Liver (tissue), 9 donors: ENCODE measurements around the gene GGNBP2. TPM values are rescaled to one million over a fixed set of nuclear protein-coding genes. Genes with fewer than 3 reads are reported as not detected.

Experiments
- DNase-seq: peaks from one replicate; pipeline ENCODE4 v3.0.0-alpha.2; 2017; ENCODE audit warnings: low spot score
- H3K27ac ChIP-seq, 2 donors: one replicate each; pipeline ENCODE4 v1.7.0; 2013; ENCODE audit warnings: inconsistent platforms in 2 of 2, low read length in 2 of 2, control low read depth in 1 of 2, low read depth in 1 of 2, mild to moderate bottlenecking in 1 of 2
- H3K27me3 ChIP-seq, 4 donors: one replicate each; pipeline versions ENCODE4 v1.6.1 to v1.7.0; 2013; ENCODE audit warnings: low read length in 3 of 4, inconsistent platforms in 1 of 4, mild to moderate bottlenecking in 1 of 4, moderate library complexity in 1 of 4; ENCODE audit not compliant: control insufficient read depth in 4 of 4, insufficient read depth in 4 of 4
- H3K36me3 ChIP-seq, 4 donors: one replicate each; pipeline versions ENCODE4 v1.6.1 to v1.7.0; 2013; ENCODE audit warnings: low read length in 3 of 4, mild to moderate bottlenecking in 3 of 4, low read depth in 1 of 4, moderate library complexity in 1 of 4; ENCODE audit not compliant: control insufficient read depth in 4 of 4, insufficient read depth in 3 of 4
- H3K4me1 ChIP-seq, 4 donors: one replicate each; pipeline versions ENCODE4 v1.6.1 to v1.7.0; 2013; ENCODE audit warnings: low read length in 3 of 4, mild to moderate bottlenecking in 3 of 4, moderate library complexity in 1 of 4; ENCODE audit not compliant: control insufficient read depth in 4 of 4, insufficient read depth in 4 of 4
- H3K4me3 ChIP-seq, 3 donors: one replicate each; pipeline versions ENCODE4 v1.6.1 to v1.7.0; 2013; ENCODE audit warnings: low read length in 3 of 3, control low read depth in 1 of 3, low read depth in 1 of 3, mild to moderate bottlenecking in 1 of 3
- H3K9ac ChIP-seq, 2 donors: one replicate each; pipeline ENCODE4 v1.7.0; 2013; ENCODE audit warnings: low read length in 2 of 2, mild to moderate bottlenecking in 2 of 2, moderate library complexity in 2 of 2, control low read depth in 1 of 2, low read depth in 1 of 2
- H3K9me3 ChIP-seq, 4 donors: one replicate each; pipeline versions ENCODE4 v1.6.1 to v1.7.0; 2013; ENCODE audit warnings: low read length in 3 of 4; ENCODE audit not compliant: control insufficient read depth in 4 of 4
- ATF3 ChIP-seq: IDR thresholded peaks from 2 replicates; pipeline ENCODE4 v1.6.1; 2016; ENCODE audit warnings: antibody characterized with exemption
- CTCF ChIP-seq: fragments of 150-350 bp; IDR thresholded peaks from 2 replicates; pipeline ENCODE4 v1.5.1; 2017; ENCODE audit warnings: improper control_type of control experiment, low read depth, low read length; ENCODE audit not compliant: missing input control
- FOXA1 ChIP-seq: IDR thresholded peaks from 2 replicates; pipeline ENCODE4 v1.6.1; 2016; ENCODE audit warnings: antibody characterized with exemption
- FOXA2 ChIP-seq: IDR thresholded peaks from 2 replicates; pipeline ENCODE4 v1.6.1; 2016; ENCODE audit warnings: antibody characterized with exemption
- GABPA ChIP-seq, 2 donors: IDR thresholded peaks in 1 of 2; conservative IDR thresholded peaks in 1 of 2; 2 replicates each; pipeline ENCODE4 v1.6.1; 2016; ENCODE audit warnings: antibody characterized with exemption in 2 of 2, mild to moderate bottlenecking in 1 of 2, moderate library complexity in 1 of 2
- HNF4G ChIP-seq: IDR thresholded peaks from 2 replicates; pipeline ENCODE4 v1.6.1; 2016; ENCODE audit warnings: antibody characterized with exemption
- NR2F2 ChIP-seq: IDR thresholded peaks from 2 replicates; pipeline ENCODE4 v1.6.1; 2016; ENCODE audit warnings: antibody characterized with exemption
- RAD21 ChIP-seq, 2 donors: IDR thresholded peaks; 2 replicates each; pipeline ENCODE4 v1.6.1; 2016; ENCODE audit warnings: antibody characterized with exemption in 2 of 2, mild to moderate bottlenecking in 2 of 2
- REST ChIP-seq: IDR thresholded peaks from 2 replicates; pipeline ENCODE4 v1.6.1; 2016; ENCODE audit warnings: antibody characterized with exemption, mild to moderate bottlenecking
- RXRA ChIP-seq, 2 donors: IDR thresholded peaks; 2 replicates each; pipeline ENCODE4 v1.6.1; 2017 to 2018; ENCODE audit warnings: antibody characterized with exemption in 2 of 2, mild to moderate bottlenecking in 1 of 2
- TAF1 ChIP-seq: conservative IDR thresholded peaks from 2 replicates; pipeline ENCODE4 v1.6.1; 2016; ENCODE audit warnings: antibody characterized with exemption, mild to moderate bottlenecking
- YY1 ChIP-seq: IDR thresholded peaks from 2 replicates; pipeline ENCODE4 v1.6.1; 2016; ENCODE audit warnings: antibody characterized with exemption, mild to moderate bottlenecking
- ZBTB33 ChIP-seq: IDR thresholded peaks from 2 replicates; pipeline ENCODE4 v1.6.1; 2016; ENCODE audit warnings: antibody characterized with exemption
- WGBS: extraction: QIAGEN DNeasy Blood & Tissue Kit; methylation state at CpG from one replicate; pipeline ENCODE4 v1.1.7; 2013; 5-methylcytosine and 5-hydroxymethylcytosine counted together
- polyA plus RNA-seq, 2 donors: library from polyadenylated mRNA; stranded (reverse) in 1 of 2; unstranded in 1 of 2; fragments of 200-250 nt in 1 of 2; fragments of >200 nt in 1 of 2; fragmentation: Nextera tagmentation in 1 of 2; extraction: Ambion mirVana in 1 of 2; gene quantifications; one replicate each; pipeline versions ENCODE4 v1.2.1 to v1.2.3, GENCODE V29; 2013 to 2015
- total RNA-seq, 2 donors: library from RNA; depleted of rRNA; stranded (reverse); fragments of >200 nt; gene quantifications; one replicate each; pipeline ENCODE4 v1.2.3, GENCODE V29; 2014
- donor health status: healthy.
- donor health status: healthy.
- donor health status: healthy.
- donor health status: healthy.
- donor health status: healthy.

Gene GGNBP2
- total and polyA plus RNA-seq, 4 donors = 19.6 to 48.6 (median 34.3) TPM

- TF ChIP-seq CTCF (no peak), GABPA (IDR thresholded peaks at IDR 0.05 in 1 of 2, conservative IDR thresholded peaks at IDR 0.05 in 1 of 2) (no peak), FOXA2 (no peak)
Observed at GRCh38 chr17:36617773-36618172, 73.1 kb downstream of the GGNBP2 start (continued).

- Histone ChIP-seq H3K27ac (no peak overlapping the region), H3K9ac (no peak overlapping the region), H3K4me1 (peaks cover 0 to 7% (median 4%) of the 10 kb centered on the region in 4 donors), H3K27me3 (no peaks in the 10 kb centered on the region), H3K36me3 (no peaks in the 10 kb centered on the region), H3K9me3 (no peaks in the 10 kb centered on the region), H3K4me3 (no peak overlapping the region)
- TF ChIP-seq FOXA2 = no peak
- no peak for TF ChIP-seq REST
- no peak for TF ChIP-seq ATF3
- no peak for TF ChIP-seq TAF1
- no peak for TF ChIP-seq HNF4G
- TF ChIP-seq NR2F2 = no peak
- TF ChIP-seq CTCF = no peak
- DNase-seq = no peak
- WGBS = 93% methylated on average over 3 of the region's 3 CpGs
Observed at GRCh38 chr17:36623281-36623680, 78.6 kb downstream of the GGNBP2 start.

GRCh38 chr17:36625188-36625587 is 80.5 kb downstream of the GGNBP2 start:
- 81% methylated on average over 7 of the region's 7 CpGs for WGBS
- DNase-seq = no peak
- no peaks in the 10 kb centered on the region for H3K9me3 ChIP-seq
- H3K27me3 ChIP-seq = no peaks in the 10 kb centered on the region
- peaks cover 0 to 10% (median 6%) of the 10 kb centered on the region in 4 donors for H3K4me1 ChIP-seq
- no peak overlapping the region for H3K27ac ChIP-seq
- no peaks in the 10 kb centered on the region for H3K36me3 ChIP-seq
- H3K4me3 ChIP-seq = no peak overlapping the region
- no peak overlapping the region for H3K9ac ChIP-seq
- no peak for TF ChIP-seq RAD21 (IDR thresholded peaks at IDR 0.05)
- no peak for TF ChIP-seq ZBTB33
- TF ChIP-seq GABPA (IDR thresholded peaks at IDR 0.05 in 1 of 2, conservative IDR thresholded peaks at IDR 0.05 in 1 of 2) = no peak
- no peak for TF ChIP-seq CTCF
- no peak for TF ChIP-seq YY1
- no peak for TF ChIP-seq NR2F2
- no peak for TF ChIP-seq FOXA1
- no peak for TF ChIP-seq REST
- no peak for TF ChIP-seq HNF4G
- TF ChIP-seq RXRA (IDR thresholded peaks at IDR 0.05) = no peak
